Right lobe of liver (tissue), 4 donors: ENCODE results near the gene NR2F6.

Experiments used
- POLR2A ChIP-seq: fragments of 450-650 bp; IDR thresholded peaks from one replicate; pipeline ENCODE4 v1.6.1; 2017; ENCODE audit warnings: antibody characterized with exemption, mild to moderate bottlenecking
- TF ChIP-seq, protein P1 (sequence below), 4 donors: fragments of 200-600 bp in 3 of 4; fragments of 450-650 bp in 1 of 4; IDR thresholded peaks; one replicate each; pipeline versions ENCODE4 v1.5.1 to v1.8.0; 2016 to 2022; ENCODE audit warnings: antibody characterized with exemption in 4 of 4, mild to moderate bottlenecking in 2 of 4
- donor health status: DM: no; HTN: no; CAD: no.
- donor health status: DM: no; HTN: no; CAD: no.
- donor health status: DM: no; HTN: yes; CAD: no.

DNA sequence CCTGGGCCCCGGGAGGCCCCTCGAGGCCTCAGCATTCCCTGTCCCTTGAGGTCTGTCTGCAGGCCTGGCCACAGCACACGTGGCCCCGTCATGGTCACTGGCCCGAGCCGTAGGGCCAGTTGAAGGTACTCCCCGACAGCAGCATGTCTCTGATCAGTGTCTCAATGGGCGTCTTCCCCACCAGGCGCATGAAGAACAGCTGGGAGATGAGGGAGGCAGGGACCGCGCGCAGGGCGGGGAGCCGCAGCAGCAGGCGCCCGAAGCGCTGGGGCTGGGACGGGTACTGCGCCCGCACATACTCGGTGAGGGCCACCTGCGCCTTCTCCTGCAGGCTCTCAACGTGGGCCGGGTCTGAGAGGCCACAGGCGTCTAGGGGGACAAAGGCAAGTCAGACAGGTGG is 13.5 kb downstream of the NR2F6 start:
- TF ChIP-seq POLR2A, result no peak
- TF ChIP-seq, protein P1, sequence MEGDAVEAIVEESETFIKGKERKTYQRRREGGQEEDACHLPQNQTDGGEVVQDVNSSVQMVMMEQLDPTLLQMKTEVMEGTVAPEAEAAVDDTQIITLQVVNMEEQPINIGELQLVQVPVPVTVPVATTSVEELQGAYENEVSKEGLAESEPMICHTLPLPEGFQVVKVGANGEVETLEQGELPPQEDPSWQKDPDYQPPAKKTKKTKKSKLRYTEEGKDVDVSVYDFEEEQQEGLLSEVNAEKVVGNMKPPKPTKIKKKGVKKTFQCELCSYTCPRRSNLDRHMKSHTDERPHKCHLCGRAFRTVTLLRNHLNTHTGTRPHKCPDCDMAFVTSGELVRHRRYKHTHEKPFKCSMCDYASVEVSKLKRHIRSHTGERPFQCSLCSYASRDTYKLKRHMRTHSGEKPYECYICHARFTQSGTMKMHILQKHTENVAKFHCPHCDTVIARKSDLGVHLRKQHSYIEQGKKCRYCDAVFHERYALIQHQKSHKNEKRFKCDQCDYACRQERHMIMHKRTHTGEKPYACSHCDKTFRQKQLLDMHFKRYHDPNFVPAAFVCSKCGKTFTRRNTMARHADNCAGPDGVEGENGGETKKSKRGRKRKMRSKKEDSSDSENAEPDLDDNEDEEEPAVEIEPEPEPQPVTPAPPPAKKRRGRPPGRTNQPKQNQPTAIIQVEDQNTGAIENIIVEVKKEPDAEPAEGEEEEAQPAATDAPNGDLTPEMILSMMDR (IDR thresholded peaks at IDR 0.05), result no peak
